NT2/D1 (cell line): Measurements from ENCODE around the gene ETHE1.

Source experiments
- SUZ12 ChIP-seq: IDR thresholded peaks from 2 replicates; pipeline ENCODE4 v1.6.1; 2011; ENCODE audit not compliant: insufficient read length, insufficient read depth; ENCODE audit errors: extremely low read depth
- YY1 ChIP-seq: IDR thresholded peaks from 2 replicates; pipeline ENCODE4 v1.6.1; 2011; ENCODE audit not compliant: insufficient read length, insufficient read depth
- ZNF274 ChIP-seq: IDR thresholded peaks from 2 replicates; pipeline ENCODE4 v1.6.1; 2011; ENCODE audit warnings: mild to moderate bottlenecking, low read depth, low read length

DNA sequence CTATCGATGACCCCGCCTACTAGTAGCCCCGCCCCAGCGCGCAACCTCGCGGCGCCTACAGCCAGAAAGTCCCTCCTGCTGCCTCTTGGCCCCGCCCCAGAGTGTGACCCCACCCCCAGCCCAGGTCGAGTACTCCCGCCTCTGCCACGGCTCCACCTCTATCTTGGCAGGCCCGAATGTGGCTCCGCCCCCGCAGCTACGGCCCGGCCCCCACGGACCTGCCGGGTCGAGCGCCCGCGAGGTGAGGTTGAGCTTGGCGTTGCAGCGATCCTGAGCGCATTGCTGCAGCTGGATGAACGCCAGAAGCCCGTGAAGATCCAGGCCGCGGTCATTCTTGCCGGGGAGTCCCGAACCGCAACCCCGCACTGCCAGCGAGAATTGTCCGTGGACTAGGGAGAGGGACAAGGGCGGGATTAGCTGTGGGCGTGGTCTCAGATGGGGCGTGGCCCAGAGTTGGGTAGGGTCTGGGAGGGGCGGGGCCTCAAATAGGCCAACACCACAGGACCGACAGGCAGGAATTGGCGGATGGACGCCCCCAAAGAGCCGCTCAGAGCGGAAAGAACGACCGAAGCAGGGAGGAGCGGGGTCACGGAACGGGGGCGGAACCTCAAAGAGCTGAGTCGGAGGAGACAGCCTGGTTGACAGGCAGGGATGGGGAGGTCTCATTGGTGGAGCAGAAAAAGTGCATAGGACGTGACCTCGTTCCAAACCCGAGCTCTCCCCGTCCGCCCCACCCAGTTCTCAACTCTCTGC, 63.4 kb downstream of the ETHE1 start:
- TF ChIP-seq YY1 (no peak), SUZ12 (no peak), ZNF274 (no peak)
